HG02588 (cell line): ENCODE measurements around the gene CDK5RAP3.

Experiments used
- ATAC-seq: cut with Tn5 transposase; IDR thresholded peaks from one replicate; pipeline ENCODE4 v1.9.1; 2021; ENCODE audit warnings: mild to moderate bottlenecking, moderate library complexity; ENCODE audit not compliant: unreplicated experiment

The CDK5RAP3 gene

GRCh38 chr17:48022901-48023300 is 52.0 kb downstream of the CDK5RAP3 start:
- no peak for ATAC-seq

- ATAC-seq: no peak
Observed at GRCh38 chr17:48023400-48024148, 52.7 kb downstream of the CDK5RAP3 start.

GRCh38 chr17:48024149-48025039 is 53.5 kb downstream of the CDK5RAP3 start:
- ATAC-seq: no peak

- ATAC-seq: peak; percentile 87
Observed at GRCh38 chr17:48025040-48025903, 54.4 kb downstream of the CDK5RAP3 start.

- no peak for ATAC-seq
Observed at GRCh38 chr17:48025904-48026501, 55.1 kb downstream of the CDK5RAP3 start.

DNA sequence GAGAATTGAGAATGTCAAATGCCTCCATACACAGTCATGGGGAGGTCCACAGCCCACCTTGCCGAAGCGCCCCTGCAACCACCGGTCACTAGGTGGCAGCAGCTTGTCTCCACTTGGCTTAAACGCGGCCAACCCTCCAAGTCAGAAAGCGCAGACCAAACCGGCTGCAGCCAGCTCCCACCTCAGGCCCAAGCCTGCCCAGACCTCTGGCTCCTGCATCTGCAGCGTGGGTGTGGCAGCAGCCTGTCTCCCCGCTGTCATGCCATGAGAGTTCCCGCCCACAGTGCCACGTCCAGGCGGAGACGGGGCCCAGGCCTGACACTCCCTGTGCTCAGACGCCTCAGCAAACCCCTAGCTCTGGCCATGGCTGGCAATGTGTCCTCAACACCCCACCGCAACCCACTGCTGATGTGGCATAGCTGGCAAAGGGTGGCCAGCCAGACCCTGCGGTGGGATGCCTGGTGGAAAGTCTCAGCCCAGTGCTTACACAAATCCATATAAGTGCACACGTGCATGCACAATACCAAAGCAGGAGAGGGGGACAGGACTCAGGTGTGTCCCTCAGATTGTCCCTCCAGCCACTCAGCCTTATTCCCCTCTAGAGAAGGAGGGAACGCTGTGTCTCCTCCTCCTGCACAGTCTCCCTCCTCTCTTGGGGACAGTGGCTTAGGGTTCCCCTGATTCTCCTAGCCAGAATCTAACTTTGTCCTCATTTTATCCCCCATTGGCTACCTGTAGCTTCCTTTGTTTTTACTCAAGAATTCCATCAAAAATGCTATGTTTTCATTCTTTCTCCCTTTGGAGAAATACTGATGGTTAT is 55.8 kb downstream of the CDK5RAP3 start:
- ATAC-seq: no peak

DNA sequence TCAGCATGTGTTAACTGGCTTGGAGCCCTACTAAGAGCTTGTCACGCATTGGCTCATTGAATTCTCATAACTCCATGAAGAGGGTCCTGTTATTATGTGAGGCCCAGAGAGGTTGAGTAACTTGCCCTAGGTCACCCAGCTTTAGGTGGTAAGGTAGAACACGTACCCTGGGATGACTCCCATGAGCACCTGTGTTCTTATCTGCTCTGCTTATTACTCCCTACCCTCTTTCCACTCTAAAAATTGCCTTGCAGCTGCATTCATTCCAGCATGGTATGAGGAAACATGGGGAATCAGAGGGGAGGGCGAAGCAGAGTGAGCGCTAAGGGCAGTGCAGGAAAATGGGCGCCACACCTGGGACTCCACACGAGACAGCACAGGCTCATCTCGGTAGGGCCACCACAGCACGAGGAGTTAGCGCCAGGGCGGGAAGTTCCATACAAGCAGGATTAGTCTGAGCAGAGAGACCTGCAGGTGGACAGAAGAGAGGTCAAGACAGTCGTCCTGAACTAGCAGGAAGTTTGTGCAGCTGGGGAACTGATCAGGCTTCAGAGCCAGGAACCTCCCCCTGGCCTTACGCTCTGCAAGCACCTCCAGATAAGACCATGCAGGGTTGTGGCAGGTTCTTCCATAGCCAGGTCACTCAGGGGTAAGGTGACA is 56.5 kb downstream of the CDK5RAP3 start:
- ATAC-seq: no peak

DNA sequence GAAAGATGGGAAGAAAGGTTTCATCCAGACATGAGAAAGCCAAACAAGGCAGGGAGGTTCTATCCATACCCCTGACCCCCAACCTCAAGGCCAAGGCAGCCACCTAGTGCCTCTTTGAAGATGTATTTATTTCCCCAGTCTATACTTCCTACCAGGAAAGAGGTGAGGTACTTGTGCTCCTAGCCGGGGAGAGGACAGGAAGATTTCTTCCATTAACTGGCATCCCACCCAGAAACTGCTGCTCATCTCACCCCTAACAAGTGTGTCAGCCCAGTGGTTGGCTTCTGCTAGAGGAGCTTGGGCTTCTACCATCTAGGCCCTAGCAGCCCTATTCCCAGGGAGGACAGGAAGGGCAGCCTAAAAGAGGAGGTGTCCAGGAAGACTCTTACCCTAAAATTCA is 57.8 kb downstream of the CDK5RAP3 start:
- ATAC-seq: no peak

DNA sequence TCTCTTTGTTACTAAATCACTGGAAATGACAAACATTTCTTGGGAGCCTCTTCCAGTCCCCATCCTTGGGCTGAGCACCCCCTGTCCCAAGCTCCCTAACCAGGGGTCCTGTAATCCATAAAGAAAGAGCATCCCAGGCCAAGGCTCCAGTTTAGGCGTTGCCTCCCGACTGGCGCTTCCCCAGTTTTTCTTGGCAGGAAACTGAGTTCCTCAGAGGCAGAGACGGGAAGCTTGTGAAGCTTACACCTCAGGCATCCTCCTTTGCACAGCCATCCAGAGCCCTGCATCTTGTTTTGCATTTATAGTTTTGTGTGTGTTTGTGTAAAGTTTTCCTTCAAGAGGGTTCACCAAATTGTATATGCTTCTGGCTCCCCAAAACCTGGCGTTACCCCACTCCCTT is 59.6 kb downstream of the CDK5RAP3 start:
- ATAC-seq: no peak
